Fibroblast of mammary gland (primary cell): ENCODE results near the gene TMEM219.

Source experiments
- DNase-seq: peaks from one replicate; pipeline ENCODE4 v3.0.0-alpha.2; 2010; ENCODE audit warnings: low read depth
- H3K4me3 ChIP-seq: 2 replicates; pipeline ENCODE4 v1.5.1; 2011; ENCODE audit warnings: low read depth, mild to moderate bottlenecking, low read length, moderate library complexity; ENCODE audit not compliant: control insufficient read depth
- CTCF ChIP-seq: conservative IDR thresholded peaks from 2 replicates; pipeline ENCODE4 v1.5.1; 2011; ENCODE audit warnings: low read depth, low read length, inconsistent platforms; ENCODE audit not compliant: control insufficient read depth, insufficient read depth

TMEM219 gene

DNA sequence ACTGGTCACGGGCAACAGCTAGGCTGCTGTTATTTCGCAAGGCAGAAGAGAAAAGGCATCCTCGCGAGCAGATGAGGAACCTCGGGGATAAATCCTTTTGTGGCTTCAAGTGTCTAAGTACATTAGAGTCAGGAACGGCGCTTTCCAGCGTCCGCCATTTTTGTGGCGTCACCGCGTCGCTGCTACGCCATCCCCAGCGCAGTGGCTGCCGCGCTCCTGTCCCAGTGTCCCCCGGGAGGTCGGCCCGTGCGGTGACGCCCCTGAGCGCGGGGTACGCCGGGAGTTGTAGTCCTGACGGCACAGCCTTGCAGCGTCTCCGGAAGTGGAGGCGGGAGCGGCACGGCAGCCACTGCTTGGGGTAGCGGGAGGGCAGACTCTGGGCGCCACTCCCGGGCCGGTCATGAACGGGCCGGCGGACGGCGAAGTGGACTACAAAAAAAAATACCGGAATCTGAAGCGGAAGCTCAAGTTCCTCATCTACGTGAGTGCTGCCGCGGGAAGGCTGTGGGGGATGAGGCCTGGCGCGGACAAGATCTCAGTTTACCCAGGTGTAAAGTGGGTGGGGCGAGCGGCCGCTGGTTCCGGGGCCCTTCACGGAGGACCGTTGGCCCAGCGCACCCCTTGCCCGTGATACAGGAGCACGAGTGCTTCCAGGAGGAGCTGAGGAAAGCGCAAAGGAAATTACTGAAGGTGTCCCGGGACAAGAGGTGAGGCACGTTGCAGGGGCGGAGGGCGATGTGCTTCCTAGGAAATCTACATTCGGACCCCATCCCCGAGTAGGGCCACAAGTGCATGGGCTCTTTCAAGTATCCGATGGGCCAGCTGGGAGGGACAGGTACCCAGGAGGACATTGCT is 34.3 kb downstream of the TMEM219 start, which contains the start of gene INO80E:
Gene INO80E, plus strand, starts transcription at position 331 of the 855 bp plus-strand sequence. Its CDS starts 70 bp downstream, at position 401.
- peak; percentile 92 for DNase-seq
- peak within 1 kb of the TSS; percentile 92 for H3K4me3 ChIP-seq
- TF ChIP-seq CTCF, result no peak

DNA sequence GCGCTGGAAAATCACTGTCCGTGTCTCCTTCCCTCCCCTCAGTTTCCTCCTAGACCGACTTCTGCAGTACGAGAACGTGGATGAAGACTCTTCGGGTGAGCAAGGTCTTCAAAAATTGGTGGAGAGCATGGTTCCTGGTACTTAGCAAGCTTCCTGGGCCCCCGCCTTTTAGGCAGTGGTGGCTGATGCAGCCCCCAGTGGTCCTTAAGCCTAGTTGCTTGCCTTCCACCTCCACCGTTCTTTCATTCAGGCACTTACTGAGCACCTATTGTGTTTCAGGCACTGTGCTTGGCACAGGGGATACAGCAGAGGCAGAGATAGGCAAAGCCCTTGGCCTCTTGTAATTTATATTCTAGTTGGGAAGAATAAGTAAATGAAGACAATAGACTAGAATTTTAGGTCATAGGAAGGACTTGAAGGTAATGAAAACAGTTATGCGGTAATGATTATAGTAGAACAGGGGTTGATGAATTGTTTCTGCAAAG is 34.9 kb downstream of the TMEM219 start:
- TF ChIP-seq CTCF, result no peak

GRCh38 chr16:29999605-30000004 is 37.7 kb downstream of the TMEM219 start:
- no peak for TF ChIP-seq CTCF
- DNase-seq, result no peak
- H3K4me3 ChIP-seq, result no peak overlapping the region

More for the DNA sequence above, 34.9 kb downstream of the TMEM219 start:
- peak overlapping the region; percentile 92 for H3K4me3 ChIP-seq
- no peak for DNase-seq

DNA sequence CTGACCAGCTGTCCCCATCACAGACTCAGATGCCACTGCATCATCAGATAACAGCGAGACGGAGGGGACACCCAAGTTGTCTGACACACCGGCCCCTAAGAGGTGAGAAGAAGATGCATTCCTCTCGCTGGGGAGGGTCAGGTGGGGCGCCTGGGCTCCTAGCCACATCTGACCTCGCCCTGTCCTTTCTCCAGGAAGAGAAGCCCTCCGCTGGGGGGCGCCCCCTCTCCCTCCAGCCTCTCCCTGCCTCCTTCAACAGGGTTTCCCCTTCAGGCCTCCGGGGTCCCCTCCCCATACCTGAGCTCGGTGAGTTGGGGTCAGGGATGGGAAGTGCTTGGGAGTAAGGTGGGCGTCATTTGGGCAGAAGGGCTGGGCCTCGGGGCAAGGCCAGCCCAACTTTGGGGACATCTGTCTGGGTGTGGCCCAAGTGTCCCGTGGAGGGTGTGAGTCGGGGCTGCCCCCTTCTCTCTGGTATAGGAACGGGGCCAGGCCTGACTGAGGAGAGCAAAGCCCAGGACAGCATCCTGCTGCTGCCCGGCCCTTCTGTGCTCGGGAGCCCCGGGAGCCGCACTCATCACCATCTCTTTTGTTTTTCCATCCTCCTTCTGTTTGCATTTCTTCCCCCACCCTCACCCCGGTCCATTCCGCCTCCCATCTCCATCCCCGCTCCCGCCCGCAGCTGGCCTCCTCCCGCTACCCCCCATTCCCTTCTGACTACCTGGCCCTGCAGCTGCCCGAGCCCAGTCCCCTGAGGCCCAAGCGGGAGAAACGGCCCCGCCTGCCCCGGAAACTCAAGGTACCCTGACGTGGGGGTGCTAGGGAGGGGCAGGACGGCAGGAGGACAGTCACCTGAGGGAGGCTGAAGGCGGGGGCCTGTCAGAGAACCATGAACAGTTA is 39.1 kb downstream of the TMEM219 start:
- no peak overlapping the region for H3K4me3 ChIP-seq
- DNase-seq, result no peak
- TF ChIP-seq CTCF, result no peak

GRCh38 chr16:30002614-30003346 is 40.9 kb downstream of the TMEM219 start:
- no peak for DNase-seq
- H3K4me3 ChIP-seq, result no peak overlapping the region
- TF ChIP-seq CTCF, result no peak
